DND-41 (cell line): Measurements from ENCODE around the gene SCN8A.

ENCODE experiments used
- CTCF ChIP-seq: IDR thresholded peaks from 2 replicates; pipeline ENCODE4 v1.5.1; 2012; ENCODE audit warnings: borderline replicate concordance, low read length, moderate library complexity, mild to moderate bottlenecking; ENCODE audit not compliant: poor library complexity, severe bottlenecking; ENCODE audit errors: extremely low read depth
- EZH2 ChIP-seq: IDR thresholded peaks from 3 replicates; pipeline ENCODE4 v1.6.1; 2012; ENCODE audit warnings: borderline replicate concordance, low read depth, mild to moderate bottlenecking, moderate library complexity, low read length, inconsistent platforms; ENCODE audit not compliant: severe bottlenecking

GRCh38 chr12:51730745-51731144, 139.7 kb downstream of the SCN8A start:
- no peak for TF ChIP-seq CTCF
- no peak for TF ChIP-seq EZH2
